Spleen (tissue), 11 donors: ENCODE measurements around the gene TMEM86B. TPM values are rescaled to one million over a fixed set of nuclear protein-coding genes. Genes with fewer than 3 reads are reported as not detected.

Experiments
- DNase-seq: peaks from one replicate; pipeline ENCODE4 v3.0.0-alpha.2; 2020
- H3K27ac ChIP-seq, 8 donors: fragments of 200-600 bp; sonication (generic) in 7 of 8; 1 replicate in 4 of 8; 2 replicates in 4 of 8; pipeline versions ENCODE4 v1.5.0 to v1.8.0; 2016 to 2021; ENCODE audit warnings: inconsistent platforms in 4 of 8, mild to moderate bottlenecking in 4 of 8, moderate library complexity in 1 of 8
- H3K27me3 ChIP-seq, 7 donors: fragments of 200-600 bp; sonication (generic) in 6 of 7; replicated peaks in 1 of 7; 1 replicate in 4 of 7; 2 replicates in 3 of 7; pipeline versions ENCODE4 v1.5.0 to v1.8.0; 2016 to 2021; ENCODE audit warnings: inconsistent platforms in 3 of 7, mild to moderate bottlenecking in 1 of 7
- H3K36me3 ChIP-seq, 6 donors: fragments of 200-600 bp; sonication (generic) in 5 of 6; 1 replicate in 4 of 6; 2 replicates in 2 of 6; pipeline versions ENCODE4 v1.5.0 to v1.8.0; 2016 to 2021; ENCODE audit warnings: inconsistent platforms in 2 of 6
- H3K4me1 ChIP-seq, 6 donors: fragments of 200-600 bp; sonication (generic) in 5 of 6; 1 replicate in 3 of 6; 2 replicates in 3 of 6; pipeline versions ENCODE4 v1.5.0 to v1.8.0; 2016 to 2021; ENCODE audit warnings: inconsistent platforms in 3 of 6
- H3K4me3 ChIP-seq, 8 donors: fragments of 200-600 bp; sonication (generic) in 7 of 8; 1 replicate in 4 of 8; 2 replicates in 4 of 8; pipeline versions ENCODE4 v1.5.0 to v1.8.0; 2016 to 2021; ENCODE audit warnings: inconsistent platforms in 4 of 8, mild to moderate bottlenecking in 4 of 8, moderate library complexity in 2 of 8
- H3K9me3 ChIP-seq, 8 donors: fragments of 200-600 bp; sonication (generic) in 7 of 8; 1 replicate in 4 of 8; 2 replicates in 4 of 8; pipeline versions ENCODE4 v1.5.0 to v1.8.0; 2016 to 2021; ENCODE audit warnings: inconsistent platforms in 4 of 8
- POLR2A ChIP-seq, 3 donors: fragments of 450-650 bp; IDR thresholded peaks; one replicate each; pipeline ENCODE4 v1.5.1; 2017; ENCODE audit warnings: antibody characterized with exemption in 3 of 3, mild to moderate bottlenecking in 1 of 3
- POLR2AphosphoS5 ChIP-seq, 3 donors: sonication (generic); formaldehyde crosslinking; IDR thresholded peaks; one replicate each; pipeline ENCODE4 v1.5.1; 2017; ENCODE audit warnings: antibody characterized with exemption in 3 of 3
- WGBS, 5 donors: extraction: QIAGEN DNeasy Blood & Tissue Kit in 3 of 5; methylation state at CpG; one replicate each; pipeline versions ENCODE4 v1.1.5 to v1.1.7; 2013 to 2018; 5-methylcytosine and 5-hydroxymethylcytosine counted together
- intact Hi-C: fragments of 100-400 bp; cut with DNase I; formaldehyde crosslinking; loops from one replicate; pipeline ENCODE4 v1.15.0; 2023; ENCODE audit warnings: low total_unique reads
- polyA plus RNA-seq, 3 donors: library from polyadenylated mRNA; stranded (reverse); fragments of 200-250 nt; gene quantifications; one replicate each; pipeline ENCODE4 v1.2.1, GENCODE V29; 2013
- total RNA-seq, 7 donors: library from RNA; depleted of rRNA in 3 of 7; stranded (reverse); fragments of >200 nt in 3 of 7; fragmentation: NEBNext Ultra II Directional in 4 of 7; extraction: Animal tissue kit (Norgen Biotek cat#: 25700) in 4 of 7; gene quantifications; one replicate each; pipeline versions ENCODE4 v1.1.0 to v1.2.1, GENCODE V29; 2016 to 2021
- TF ChIP-seq, protein P1 (sequence below), 11 experiments: fragments of 200-600 bp in 7 of 11; fragments of 450-650 bp in 4 of 11; sonication (generic) in 4 of 11; IDR thresholded peaks in 8 of 11; conservative IDR thresholded peaks in 3 of 11; 1 replicate in 7 of 11; 2 replicates in 4 of 11; pipeline versions ENCODE4 v1.4.0 to v1.8.0; 2016 to 2021; ENCODE audit warnings: antibody characterized with exemption in 11 of 11, inconsistent platforms in 4 of 11, mild to moderate bottlenecking in 1 of 11
- donor health status: healthy with polysubstance abuse.
- donor health status: DM: no; HTN: no; CAD: no; lungs with moderate emphysema.
- donor health status: DM: no; HTN: no; CAD: no.
- donor health status: Bipolar disorder and iron deficiency.
- donor health status: healthy.
- donor health status: DM: no; HTN: no; CAD: no.
- donor health status: DM: yes; HTN: yes; CAD: no.

Gene TMEM86B
- total and polyA plus RNA-seq, 10 donors = 7.5 to 31.5 (median 10.5) TPM

GRCh38 chr19:55275851-55276719 is 47.5 kb upstream of the TMEM86B start:
- Histone ChIP-seq H3K27ac (peak overlapping the region in 7 of 8 donors; percentile 9 to 85 (median 65)), H3K36me3 (peaks cover 0 to 57% (median 39%) of the 10 kb centered on the region in 6 donors), H3K9me3 (no peaks in the 10 kb centered on the region), H3K4me3 (peak overlapping the region in 1 of 8 donors; percentile 22), H3K27me3 (no peaks in the 10 kb centered on the region), H3K4me1 (peaks cover 17 to 68% (median 47%) of the 10 kb centered on the region in 6 donors)
- no peak for DNase-seq
- TF ChIP-seq, protein P1, sequence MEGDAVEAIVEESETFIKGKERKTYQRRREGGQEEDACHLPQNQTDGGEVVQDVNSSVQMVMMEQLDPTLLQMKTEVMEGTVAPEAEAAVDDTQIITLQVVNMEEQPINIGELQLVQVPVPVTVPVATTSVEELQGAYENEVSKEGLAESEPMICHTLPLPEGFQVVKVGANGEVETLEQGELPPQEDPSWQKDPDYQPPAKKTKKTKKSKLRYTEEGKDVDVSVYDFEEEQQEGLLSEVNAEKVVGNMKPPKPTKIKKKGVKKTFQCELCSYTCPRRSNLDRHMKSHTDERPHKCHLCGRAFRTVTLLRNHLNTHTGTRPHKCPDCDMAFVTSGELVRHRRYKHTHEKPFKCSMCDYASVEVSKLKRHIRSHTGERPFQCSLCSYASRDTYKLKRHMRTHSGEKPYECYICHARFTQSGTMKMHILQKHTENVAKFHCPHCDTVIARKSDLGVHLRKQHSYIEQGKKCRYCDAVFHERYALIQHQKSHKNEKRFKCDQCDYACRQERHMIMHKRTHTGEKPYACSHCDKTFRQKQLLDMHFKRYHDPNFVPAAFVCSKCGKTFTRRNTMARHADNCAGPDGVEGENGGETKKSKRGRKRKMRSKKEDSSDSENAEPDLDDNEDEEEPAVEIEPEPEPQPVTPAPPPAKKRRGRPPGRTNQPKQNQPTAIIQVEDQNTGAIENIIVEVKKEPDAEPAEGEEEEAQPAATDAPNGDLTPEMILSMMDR (IDR thresholded peaks at IDR 0.05 in 8 of 11, conservative IDR thresholded peaks at IDR 0.05 in 3 of 11) = no peak
- TF ChIP-seq POLR2AphosphoS5 (IDR thresholded peaks at IDR 0.05) (no peak), POLR2A (IDR thresholded peaks at IDR 0.05) (no peak)
- 56 to 65% (median 58%) methylated on average over 17 of the region's 17 CpGs for WGBS, 5 donors
- intact Hi-C loops = no loop called here

DNA sequence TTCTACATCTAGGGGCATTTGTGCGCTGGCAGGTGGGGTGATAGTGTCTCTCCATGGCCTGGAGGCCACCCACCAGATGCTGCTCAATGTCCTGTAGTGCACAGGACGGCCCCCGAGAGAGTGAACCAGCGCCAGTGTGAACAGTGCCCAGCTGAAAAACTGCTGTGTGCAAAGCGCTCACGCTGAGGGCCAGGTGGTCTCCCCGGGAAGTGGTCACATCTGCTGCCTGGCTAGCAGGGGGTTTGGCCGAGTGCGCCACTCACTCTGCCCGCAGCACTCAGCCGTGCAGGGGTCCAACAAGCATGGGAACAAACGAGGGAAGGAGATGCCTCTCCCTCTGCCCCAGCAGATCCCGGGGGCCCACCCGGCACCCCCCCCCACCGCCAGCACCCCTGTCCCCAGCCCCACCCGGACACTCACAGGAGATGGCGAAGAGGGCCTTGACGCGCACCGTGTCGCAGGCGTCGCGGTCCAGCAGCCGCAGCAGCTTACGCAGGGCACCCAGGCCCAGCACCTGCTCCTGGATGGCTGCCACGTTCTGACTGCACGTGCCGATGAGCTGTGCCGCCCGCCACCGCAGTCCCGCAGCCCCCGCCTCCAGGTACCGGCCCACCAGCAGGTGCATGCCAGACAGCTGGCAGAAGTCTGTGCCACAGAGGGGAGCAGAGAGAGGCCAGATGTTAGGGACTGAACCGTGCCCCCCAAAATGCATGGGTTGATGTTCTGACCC is 45.6 kb upstream of the TMEM86B start:
- 93 to 98% (median 96%) methylated on average over 26 to 36 of the region's 36 CpGs for WGBS, 5 donors
- H3K36me3 ChIP-seq = peaks cover 0 to 74% (median 39%) of the 10 kb centered on the region in 6 donors

GRCh38 chr19:55272142-55272541 is 43.6 kb upstream of the TMEM86B start:
- Histone ChIP-seq H3K36me3 (peaks cover 0 to 79% (median 32%) of the 10 kb centered on the region in 6 donors), H3K27ac (no peak overlapping the region), H3K9me3 (no peaks in the 10 kb centered on the region), H3K4me3 (no peak overlapping the region), H3K4me1 (peaks cover 3 to 29% (median 19%) of the 10 kb centered on the region in 6 donors), H3K27me3 (no peaks in the 10 kb centered on the region)
- WGBS, 5 donors = 94 to 98% (median 94%) methylated on average over 18 of the region's 18 CpGs
- intact Hi-C loops = no loop called here
- TF ChIP-seq POLR2AphosphoS5 (IDR thresholded peaks at IDR 0.05) (no peak), POLR2A (IDR thresholded peaks at IDR 0.05) (no peak)
- TF ChIP-seq, protein P1 (IDR thresholded peaks at IDR 0.05 in 8 of 11, conservative IDR thresholded peaks at IDR 0.05 in 3 of 11) = no peak
- no peak for DNase-seq

More for the DNA sequence above, 45.6 kb upstream of the TMEM86B start:
- H3K4me3 ChIP-seq = no peak overlapping the region
- DNase-seq = no peak
- H3K27me3 ChIP-seq = no peaks in the 10 kb centered on the region
- TF ChIP-seq, protein P1 (IDR thresholded peaks at IDR 0.05 in 8 of 11, conservative IDR thresholded peaks at IDR 0.05 in 3 of 11) = no peak
- TF ChIP-seq POLR2AphosphoS5 (IDR thresholded peaks at IDR 0.05) (no peak), POLR2A (IDR thresholded peaks at IDR 0.05) (no peak)
- no peaks in the 10 kb centered on the region for H3K9me3 ChIP-seq
- H3K27ac ChIP-seq = no peak overlapping the region
- H3K4me1 ChIP-seq = peaks cover 8 to 49% (median 34%) of the 10 kb centered on the region in 6 donors
- intact Hi-C loops = no loop called here
